ENCODE data around the gene CALD1.

Gene CALD1

DNA sequence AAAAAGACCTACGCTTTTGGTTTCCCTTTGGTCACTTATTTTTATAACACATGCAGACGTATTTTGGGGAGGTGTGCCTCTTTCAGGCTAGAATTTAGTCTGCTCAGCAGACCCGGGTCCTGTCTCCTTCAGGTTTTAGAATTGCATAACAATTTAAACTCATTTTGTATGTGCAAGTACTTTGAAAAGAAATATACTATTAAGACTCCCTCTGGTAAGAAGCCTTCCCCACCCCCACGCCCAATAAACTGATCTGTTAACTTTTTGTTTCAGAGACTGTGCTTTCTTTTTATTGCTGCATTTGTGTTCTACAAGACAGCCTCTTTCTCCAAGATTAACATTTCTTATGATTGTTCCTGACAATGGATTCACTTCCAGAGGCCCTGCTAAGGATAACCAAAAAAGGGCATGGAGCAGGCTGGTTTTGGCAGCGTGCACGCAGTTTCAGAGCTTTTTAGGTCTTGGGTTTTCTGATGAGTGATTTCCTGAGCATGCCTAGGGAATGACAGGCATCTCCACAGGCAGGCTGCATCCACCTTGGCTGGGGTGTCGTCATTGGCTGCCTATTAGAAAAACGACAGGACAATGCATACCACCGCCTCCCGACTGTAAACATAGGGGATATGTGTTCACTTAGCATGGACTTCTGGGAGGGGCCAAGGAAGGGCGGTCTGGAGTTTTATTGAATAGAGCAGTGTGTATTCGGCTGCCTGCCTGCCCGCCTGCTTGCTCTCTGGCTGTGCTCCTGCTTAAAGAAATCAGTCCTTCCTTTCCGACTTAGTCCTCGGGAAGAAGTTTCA lies at the start of gene CALD1:
TSS of gene CALD1 (plus strand) at position 694 of the 800 bp plus-strand sequence. CDS start 88,100 bp downstream, outside the sequence.
- 0 out of 2 replicates have a peak, but pooled peaks cover 3% of the 10 kb centered on the region for H3K9me2 ChIP-seq (replicated peaks; ENCODE audit: low read depth, low read length)
- H2AFZ ChIP-seq (ENCODE audit: low read length) = no peak within 1 kb of the TSS
- H3K4me2 ChIP-seq (ENCODE audit: low read depth, low read length, poor library complexity, severe bottlenecking) = no peak within 1 kb of the TSS
- no peaks in the 10 kb centered on the region for H3K27me3 ChIP-seq (ENCODE audit: insufficient read depth, low read length, poor library complexity, severe bottlenecking)
- H3K9me3 ChIP-seq (ENCODE audit: insufficient read depth, low read depth, low read length) = no peaks in the 10 kb centered on the region
- H3K9ac ChIP-seq (ENCODE audit: low read depth, low read length, poor library complexity, severe bottlenecking) = no peak within 1 kb of the TSS
- H3K79me2 ChIP-seq (ENCODE audit: insufficient read depth, low read length) = no peaks in the 10 kb centered on the region
- no peak within 1 kb of the TSS for H3K4me3 ChIP-seq (ENCODE audit: low read length, poor library complexity, severe bottlenecking)
- H4K20me1 ChIP-seq (ENCODE audit: insufficient read depth, low read length, poor library complexity, severe bottlenecking) = no peaks in the 10 kb centered on the region
- TF ChIP-seq EZH2phosphoT487 (IDR thresholded peaks at IDR 0.05; ENCODE audit: borderline replicate concordance) = no peak
- TF ChIP-seq CTCF (conservative IDR thresholded peaks at IDR 0.05; ENCODE audit: low read length) = no peak
- no peaks in the 10 kb centered on the region for H3F3A ChIP-seq (ENCODE audit: low read depth)
- no peaks in the 10 kb centered on the region for H3K4me1 ChIP-seq (ENCODE audit: insufficient read depth, low read length, poor library complexity, severe bottlenecking)
- no peaks in the 10 kb centered on the region for H3K36me3 ChIP-seq (ENCODE audit: insufficient read depth, low read length)

- Histone ChIP-seq H3K79me2 (ENCODE audit: insufficient read depth, low read length) (no peaks in the 10 kb centered on the region), H3K4me2 (ENCODE audit: low read depth, low read length, poor library complexity, severe bottlenecking) (no peak overlapping the region), H3K27me3 (ENCODE audit: insufficient read depth, low read length, poor library complexity, severe bottlenecking) (no peaks in the 10 kb centered on the region), H2AFZ (ENCODE audit: low read length) (no peak overlapping the region), H3K9me3 (ENCODE audit: insufficient read depth, low read depth, low read length) (no peaks in the 10 kb centered on the region), H3K36me3 (ENCODE audit: insufficient read depth, low read length) (no peaks in the 10 kb centered on the region), H3K9me2 (replicated peaks; ENCODE audit: low read depth, low read length) (no peaks in the 10 kb centered on the region), H4K20me1 (ENCODE audit: insufficient read depth, low read length, poor library complexity, severe bottlenecking) (no peaks in the 10 kb centered on the region), H3F3A (ENCODE audit: low read depth) (no peaks in the 10 kb centered on the region), H3K9ac (ENCODE audit: low read depth, low read length, poor library complexity, severe bottlenecking) (no peak overlapping the region), H3K4me1 (ENCODE audit: insufficient read depth, low read length, poor library complexity, severe bottlenecking) (no peaks in the 10 kb centered on the region), H3K4me3 (ENCODE audit: low read length, poor library complexity, severe bottlenecking) (no peak overlapping the region)
- TF ChIP-seq EZH2phosphoT487 (IDR thresholded peaks at IDR 0.05; ENCODE audit: borderline replicate concordance) (no peak), CTCF (conservative IDR thresholded peaks at IDR 0.05; ENCODE audit: low read length) (no peak)
Observed at GRCh38 chr7:134729895-134730294, 49.5 kb upstream of the CALD1 start.

DNA sequence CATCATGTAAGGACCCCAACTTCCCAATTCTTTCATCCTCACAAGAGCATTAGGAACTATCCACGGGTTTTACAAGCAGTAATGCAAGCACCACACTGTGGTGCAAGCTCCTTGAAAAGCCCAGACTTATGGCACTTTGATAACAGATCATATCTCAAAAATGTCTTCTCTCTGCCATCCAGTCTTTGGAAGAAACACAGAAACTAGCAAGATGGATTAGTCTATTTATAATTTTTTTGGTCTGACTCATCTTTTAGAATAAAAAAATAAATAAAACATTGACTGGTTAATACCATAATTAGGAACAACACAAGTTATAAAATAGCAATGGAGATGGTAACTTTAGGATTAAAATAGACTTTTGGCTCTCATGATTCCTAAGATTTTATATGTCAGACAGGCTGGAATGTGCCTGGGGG lies 49.0 kb upstream of the CALD1 start:
- Histone ChIP-seq H3K9ac (ENCODE audit: low read depth, low read length, poor library complexity, severe bottlenecking) (no peak overlapping the region), H2AFZ (ENCODE audit: low read length) (no peak overlapping the region), H3K36me3 (ENCODE audit: insufficient read depth, low read length) (no peaks in the 10 kb centered on the region), H3K9me2 (replicated peaks; ENCODE audit: low read depth, low read length) (no peaks in the 10 kb centered on the region), H3K4me3 (ENCODE audit: low read length, poor library complexity, severe bottlenecking) (no peak overlapping the region), H3K79me2 (ENCODE audit: insufficient read depth, low read length) (no peaks in the 10 kb centered on the region), H3K4me2 (ENCODE audit: low read depth, low read length, poor library complexity, severe bottlenecking) (no peak overlapping the region), H4K20me1 (ENCODE audit: insufficient read depth, low read length, poor library complexity, severe bottlenecking) (no peaks in the 10 kb centered on the region), H3F3A (ENCODE audit: low read depth) (no peaks in the 10 kb centered on the region), H3K4me1 (ENCODE audit: insufficient read depth, low read length, poor library complexity, severe bottlenecking) (no peaks in the 10 kb centered on the region), H3K9me3 (ENCODE audit: insufficient read depth, low read depth, low read length) (no peaks in the 10 kb centered on the region), H3K27me3 (ENCODE audit: insufficient read depth, low read length, poor library complexity, severe bottlenecking) (no peaks in the 10 kb centered on the region)
- TF ChIP-seq CTCF (conservative IDR thresholded peaks at IDR 0.05; ENCODE audit: low read length) (no peak), EZH2phosphoT487 (IDR thresholded peaks at IDR 0.05; ENCODE audit: borderline replicate concordance) (no peak)

Measured in Loucy (cell line).